A549 (cell line): ENCODE measurements around the gene TMPRSS9. TPM values are rescaled to one million over a fixed set of nuclear protein-coding genes. Genes with fewer than 3 reads are reported as not detected.

Experiments
- ATAC-seq, 2 experiments: fragments of 200-7000 bp in 1 of 2; fragments of >200 bp in 1 of 2; cut with Nextera tagmentation in 1 of 2; cut with Tn5 transposase in 1 of 2; 3 replicates each; pipeline versions ENCODE4 v1.8.0 to v1.9.1; 2018 to 2020; ENCODE audit warnings: mild to moderate bottlenecking in 1 of 2, moderate library complexity in 1 of 2
- CTCF ChIA-PET: fragments of 300-600 bp; sonication (Branson Sonifier 250); formaldehyde crosslinking; extraction: SDS; loops from one replicate; lab custom pipeline; 2021; ENCODE audit warnings: antibody characterized with exemption, inconsistent platforms; lab: Yijun Ruan, JAX
- POLR2A ChIA-PET: fragments of 350-600 bp; formaldehyde crosslinking; extraction: SDS; loops from one replicate; lab custom pipeline; 2021; ENCODE audit warnings: antibody characterized with exemption, inconsistent platforms; lab: Yijun Ruan, JAX
- DNase-seq, 2 experiments: peaks; one replicate each; pipeline versions ENCODE4 v3.0.0 to v3.0.0-alpha.2; 2011 to 2016; ENCODE audit warnings: low read depth in 1 of 2, low spot score in 1 of 2
- FAIRE-seq: peaks from 2 replicates; lab custom pipeline; 2011; peaks lifted over from hg19 to GRCh38; lab: Jason Lieb, UNC
- H3K27ac ChIP-seq, 2 experiments: fragments of >200 bp; sonication (Bioruptor Twin); formaldehyde crosslinking; 3 replicates each; pipeline ENCODE4 v1.5.1; 2016 to 2017
- H3K4me1 ChIP-seq: fragments of >200 bp; sonication (Bioruptor Twin); formaldehyde crosslinking; 3 replicates; pipeline ENCODE4 v1.6.1; 2016
- H3K4me2 ChIP-seq: fragments of >200 bp; sonication (Bioruptor Twin); formaldehyde crosslinking; 3 replicates; pipeline ENCODE4 v1.6.1; 2016
- H3K4me3 ChIP-seq: fragments of >200 bp; sonication (Bioruptor Twin); formaldehyde crosslinking; 3 replicates; pipeline ENCODE4 v1.5.1; 2016
- H3K9me3 ChIP-seq: fragments of >200 bp; sonication (Bioruptor Twin); formaldehyde crosslinking; 3 replicates; pipeline ENCODE4 v1.6.1; 2016
- BHLHE40 ChIP-seq: IDR thresholded peaks from 2 replicates; pipeline ENCODE4 v1.6.1; 2012; ENCODE audit warnings: low read depth, low read length, inconsistent platforms
- CBX2 ChIP-seq: fragments of 200-600 bp; sonication (generic); IDR thresholded peaks from 2 replicates; pipeline ENCODE4 v1.6.1; 2016; ENCODE audit warnings: low read depth, mild to moderate bottlenecking, borderline replicate concordance
- CBX8 ChIP-seq: fragments of 200-600 bp; sonication (generic); IDR thresholded peaks from 2 replicates; pipeline ENCODE4 v1.6.1; 2016
- CEBPB ChIP-seq, 2 experiments: fragments of >200 bp in 1 of 2; sonication (Bioruptor Twin) in 1 of 2; formaldehyde crosslinking in 1 of 2; IDR thresholded peaks; 2 replicates each; pipeline ENCODE4 v1.6.1; 2012 to 2016
- EHMT2 ChIP-seq: fragments of 200-600 bp; sonication (generic); IDR thresholded peaks from 2 replicates; pipeline ENCODE4 v1.6.1; 2016; ENCODE audit warnings: antibody characterized with exemption, low read depth, mild to moderate bottlenecking, moderate library complexity
- FOSB ChIP-seq: fragments of 250-450 bp; sonication (Bioruptor Pico); IDR thresholded peaks from 2 replicates; pipeline ENCODE4 v1.5.0; 2020; ENCODE audit warnings: mild to moderate bottlenecking, moderate library complexity
- GATA3 ChIP-seq: IDR thresholded peaks from 2 replicates; pipeline ENCODE4 v1.6.1; 2012; ENCODE audit warnings: borderline replicate concordance
- HOXA7 ChIP-seq: fragments of 250-450 bp; sonication (Bioruptor Pico); IDR thresholded peaks from 2 replicates; pipeline ENCODE4 v1.5.0; 2020; ENCODE audit warnings: mild to moderate bottlenecking, moderate library complexity
- JUN ChIP-seq, 2 experiments: fragments of >200 bp; sonication (Bioruptor Twin); formaldehyde crosslinking; IDR thresholded peaks; 2 replicates in 1 of 2; 3 replicates in 1 of 2; pipeline ENCODE4 v1.6.1; 2016 to 2017
- MAZ ChIP-seq: fragments of 150-350 bp; IDR thresholded peaks from 2 replicates; pipeline ENCODE4 v1.6.1; 2014; ENCODE audit warnings: antibody characterized with exemption, low read depth, low read length, borderline replicate concordance
- MYC ChIP-seq: IDR thresholded peaks from 2 replicates; pipeline ENCODE4 v1.6.1; 2012; ENCODE audit warnings: mild to moderate bottlenecking, inconsistent platforms, low read length, improper control_type of control experiment, borderline replicate concordance
- NR3C1 ChIP-seq: fragments of >200 bp; sonication (Bioruptor Twin); formaldehyde crosslinking; IDR thresholded peaks from 3 replicates; pipeline ENCODE4 v1.6.1; 2017
- RAD21 ChIP-seq, 2 experiments: fragments of >200 bp in 1 of 2; sonication (Bioruptor Twin) in 1 of 2; formaldehyde crosslinking in 1 of 2; IDR thresholded peaks in 1 of 2; conservative IDR thresholded peaks in 1 of 2; 2 replicates in 1 of 2; 3 replicates in 1 of 2; pipeline ENCODE4 v1.6.1; 2012 to 2018; ENCODE audit warnings: inconsistent platforms in 1 of 2
- RARB ChIP-seq: fragments of 250-450 bp; sonication (Bioruptor Pico); IDR thresholded peaks from 2 replicates; pipeline ENCODE4 v1.8.0; 2021; ENCODE audit warnings: mild to moderate bottlenecking, moderate library complexity
- RCOR1 ChIP-seq: fragments of 150-350 bp; IDR thresholded peaks from 2 replicates; pipeline ENCODE4 v1.6.1; 2014; ENCODE audit warnings: antibody characterized with exemption, low read length, low read depth
- RNF2 ChIP-seq: fragments of 200-600 bp; sonication (generic); IDR thresholded peaks from 2 replicates; pipeline ENCODE4 v1.6.1; 2016; ENCODE audit warnings: low read depth, mild to moderate bottlenecking, antibody characterized with exemption, moderate library complexity, borderline replicate concordance
- SMC3 ChIP-seq: fragments of >200 bp; sonication (Bioruptor Twin); formaldehyde crosslinking; IDR thresholded peaks from 3 replicates; pipeline ENCODE4 v1.6.1; 2018; ENCODE audit warnings: inconsistent platforms
- TFCP2L1 ChIP-seq: fragments of 250-450 bp; sonication (Bioruptor Pico); IDR thresholded peaks from 2 replicates; pipeline ENCODE4 v1.5.0; 2021; ENCODE audit warnings: mild to moderate bottlenecking
- TP53 ChIP-seq: fragments of 250-450 bp; sonication (Bioruptor Pico); IDR thresholded peaks from 2 replicates; pipeline ENCODE4 v1.5.0; 2021; ENCODE audit warnings: mild to moderate bottlenecking, moderate library complexity
- ZC3H11A ChIP-seq: fragments of 450-650 bp; IDR thresholded peaks from 2 replicates; pipeline ENCODE4 v1.6.1; 2014; ENCODE audit warnings: antibody characterized with exemption, mild to moderate bottlenecking
- ZFP36 ChIP-seq: fragments of 450-650 bp; IDR thresholded peaks from 2 replicates; pipeline ENCODE4 v1.6.1; 2014; ENCODE audit warnings: borderline replicate concordance; ENCODE audit not compliant: partially characterized antibody
- ZNF302 ChIP-seq: fragments of 250-450 bp; sonication (Bioruptor Pico); IDR thresholded peaks from 2 replicates; pipeline ENCODE4 v1.9.0; 2021; ENCODE audit warnings: inconsistent platforms, mild to moderate bottlenecking, moderate library complexity
- WGBS: methylation state at CpG from one replicate; pipeline ENCODE4 v1.1.6; 2017; ENCODE audit errors: missing lambda C conversion rate; 5-methylcytosine and 5-hydroxymethylcytosine counted together
- polyA plus RNA-seq, 4 experiments: library from polyadenylated mRNA; depleted of rRNA in 3 of 4; stranded (reverse); fragments of >200 nt; fragmentation: RNase III in 1 of 4; extraction: RNeasy Plus Mini Kit Qiagen cat#74134 plus additional on column Dnase treatment in 1 of 4; gene quantifications; 2 replicates in 3 of 4; 3 replicates in 1 of 4; pipeline ENCODE4 v1.2.3, GENCODE V29; 2011 to 2017
- TF ChIP-seq, protein P1 (sequence below): IDR thresholded peaks from 2 replicates; pipeline ENCODE4 v1.6.1; 2012
- TF ChIP-seq, protein P2 (sequence below): fragments of >200 bp; sonication (Bioruptor Twin); formaldehyde crosslinking; IDR thresholded peaks from 3 replicates; pipeline ENCODE4 v1.6.1; 2016
- TF ChIP-seq, protein P3 (sequence below): fragments of >200 bp; sonication (Bioruptor Twin); formaldehyde crosslinking; IDR thresholded peaks from 2 replicates; pipeline ENCODE4 v1.6.1; 2016

The TMPRSS9 gene
- polyA plus RNA-seq, 2 of the 4 experiments (the other 2 are of a cell fraction): 0.01 TPM; not detected in 1

DNA sequence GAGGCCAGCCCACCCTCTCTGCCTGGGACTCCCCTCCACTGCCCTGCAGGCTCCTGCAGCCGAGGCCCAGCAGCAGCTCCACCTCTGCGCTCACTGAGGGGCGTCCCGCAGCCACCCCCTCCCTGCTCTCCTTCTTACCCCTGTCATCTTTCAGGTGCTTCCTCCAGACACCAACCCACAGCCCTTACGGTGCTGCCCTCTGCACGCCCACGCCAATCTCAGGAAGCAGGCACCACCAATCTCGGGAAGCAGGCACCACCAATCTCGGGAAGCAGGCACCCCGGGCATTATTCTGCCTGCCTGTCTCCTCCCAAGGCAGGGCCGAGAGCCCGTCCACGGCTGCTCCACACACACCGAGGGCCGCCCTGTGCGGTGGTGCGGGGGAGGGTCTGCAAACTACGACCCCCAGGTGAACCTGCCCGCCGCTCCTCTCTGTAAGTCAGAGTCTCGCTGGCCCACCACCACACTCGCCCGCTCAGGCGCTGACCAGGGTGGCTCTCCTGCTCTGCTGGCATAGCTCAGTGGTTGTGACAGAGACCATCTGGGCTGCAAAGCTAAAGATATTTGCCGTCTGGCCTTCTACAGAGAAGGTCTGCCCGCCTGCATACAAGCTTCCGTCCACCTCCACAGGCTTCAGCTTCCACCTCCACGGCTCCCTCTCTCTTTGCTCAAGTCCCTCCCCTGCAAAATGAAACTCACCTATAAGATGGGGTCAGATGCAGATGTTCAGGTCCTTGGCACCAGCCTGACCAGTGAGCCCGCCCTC, 34.6 kb upstream of the TMPRSS9 start:
- Histone ChIP-seq H3K4me2 (no peak overlapping the region), H3K9me3 (no peaks in the 10 kb centered on the region)
- 91% methylated on average over 13 of the region's 29 CpGs for whole genome bisulfite sequencing
- POLR2A ChIA-PET: no interaction called here
- no peak for TF ChIP-seq EHMT2
- TF ChIP-seq MAZ: no peak
- TF ChIP-seq, protein P1, sequence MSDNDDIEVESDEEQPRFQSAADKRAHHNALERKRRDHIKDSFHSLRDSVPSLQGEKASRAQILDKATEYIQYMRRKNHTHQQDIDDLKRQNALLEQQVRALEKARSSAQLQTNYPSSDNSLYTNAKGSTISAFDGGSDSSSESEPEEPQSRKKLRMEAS: no peak
- TF ChIP-seq SMC3: no peak
- no peak for TF ChIP-seq TFCP2L1
- no peak for TF ChIP-seq ZC3H11A
- TF ChIP-seq MYC: no peak
- TF ChIP-seq RCOR1: no peak
- TF ChIP-seq RNF2: no peak
- no peak for TF ChIP-seq GATA3
- no peak for TF ChIP-seq RAD21 (conservative IDR thresholded peaks at IDR 0.05 in 1 of 2, IDR thresholded peaks at IDR 0.05 in 1 of 2)
- no peak for TF ChIP-seq CBX8
- TF ChIP-seq JUN (IDR thresholded peaks at IDR 0.05): no peak
- TF ChIP-seq NR3C1: no peak
- TF ChIP-seq, protein P2, sequence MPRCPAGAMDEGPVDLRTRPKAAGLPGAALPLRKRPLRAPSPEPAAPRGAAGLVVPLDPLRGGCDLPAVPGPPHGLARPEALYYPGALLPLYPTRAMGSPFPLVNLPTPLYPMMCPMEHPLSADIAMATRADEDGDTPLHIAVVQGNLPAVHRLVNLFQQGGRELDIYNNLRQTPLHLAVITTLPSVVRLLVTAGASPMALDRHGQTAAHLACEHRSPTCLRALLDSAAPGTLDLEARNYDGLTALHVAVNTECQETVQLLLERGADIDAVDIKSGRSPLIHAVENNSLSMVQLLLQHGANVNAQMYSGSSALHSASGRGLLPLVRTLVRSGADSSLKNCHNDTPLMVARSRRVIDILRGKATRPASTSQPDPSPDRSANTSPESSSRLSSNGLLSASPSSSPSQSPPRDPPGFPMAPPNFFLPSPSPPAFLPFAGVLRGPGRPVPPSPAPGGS: no peak
- TF ChIP-seq ZFP36: no peak
- TF ChIP-seq, protein P3, sequence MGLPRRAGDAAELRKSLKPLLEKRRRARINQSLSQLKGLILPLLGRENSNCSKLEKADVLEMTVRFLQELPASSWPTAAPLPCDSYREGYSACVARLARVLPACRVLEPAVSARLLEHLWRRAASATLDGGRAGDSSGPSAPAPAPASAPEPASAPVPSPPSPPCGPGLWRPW: no peak
- TF ChIP-seq HOXA7: no peak
- no peak for TF ChIP-seq ZNF302 (CRISPR knock-in tag)
- TF ChIP-seq CEBPB (IDR thresholded peaks at IDR 0.05): no peak
- TF ChIP-seq, all 56 proteins: peak for 0
- Histone ChIP-seq H3K4me3 (no peak overlapping the region), H3K27ac (no peak overlapping the region), H3K4me1 (peaks cover 19% of the 10 kb centered on the region)
- CTCF ChIA-PET: interaction anchor here (0.9 to 2.3 kb wide), 2 partner anchors 10 to 169 kb away, joined by 3 to 6 read pairs; no protein-coding TSS in a partner anchor
- DNase-seq (no peak), ATAC-seq (no peak), FAIRE-seq (no peak)

DNA sequence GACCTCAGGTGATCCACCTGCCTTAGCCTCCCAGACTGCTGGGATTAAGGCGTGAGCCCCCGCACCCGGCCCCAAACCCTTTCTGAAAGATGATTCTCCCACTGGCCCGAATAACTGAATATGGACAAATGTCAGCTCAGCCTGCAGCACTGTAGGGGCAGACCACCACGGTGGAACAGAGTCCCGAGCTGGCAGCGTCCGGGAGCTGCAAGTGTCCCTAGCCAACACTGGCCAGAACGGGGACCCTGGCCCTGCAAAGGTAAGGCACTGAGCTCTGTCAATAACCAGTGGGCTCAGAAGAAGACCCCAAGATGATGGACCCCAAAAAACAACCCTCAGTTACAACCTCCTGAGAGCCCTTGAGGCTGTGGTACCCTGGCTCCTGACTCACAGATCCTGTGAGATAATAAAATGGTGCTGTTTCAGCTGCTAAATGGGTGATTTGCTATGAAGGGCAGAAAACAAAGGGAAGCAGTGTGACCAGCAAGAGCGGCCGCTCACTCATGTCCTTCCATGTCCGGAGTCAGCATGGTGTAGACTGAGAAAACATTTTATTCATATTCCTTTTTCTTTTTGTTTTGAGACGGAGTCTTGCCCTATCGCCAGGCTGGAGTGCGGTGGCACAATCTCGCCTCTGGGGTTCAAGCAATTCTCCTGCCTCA, 33.2 kb upstream of the TMPRSS9 start:
- FAIRE-seq: no peak
- DNase-seq: no peak
- no peak for ATAC-seq
- Histone ChIP-seq H3K4me1 (peaks cover 28% of the 10 kb centered on the region), H3K4me2 (peak overlapping the region; percentile 98), H3K4me3 (no peak overlapping the region; the same call in 2 of the 3 replicates), H3K9me3 (no peaks in the 10 kb centered on the region), H3K27ac (no peak overlapping the region)
- ChIA-PET POLR2A (no interaction called here), CTCF (interaction anchor here (2.3 kb wide), 1 partner anchor 11 kb away, joined by 6 read pairs; no protein-coding TSS in a partner anchor)
- WGBS: 90% methylated on average over 16 of the region's 16 CpGs
- TF ChIP-seq TP53 (CRISPR knock-in tag) (no peak), BHLHE40 (no peak), FOSB (CRISPR knock-in tag) (no peak), RNF2 (no peak), CBX2 (no peak), RARB (no peak)
- TF ChIP-seq, protein P1: no peak
